Measurements from ENCODE around the gene BLOC1S1.

Gene BLOC1S1

GRCh38 chr12:55762646-55763045 lies 46.8 kb downstream of the BLOC1S1 start:
- H3K36me3 ChIP-seq (ENCODE audit: insufficient read depth, low read length), result peaks cover 83% of the 10 kb centered on the region
- no peak for ATAC-seq (ENCODE audit: insufficient read depth, low read depth)
- H3K79me2 ChIP-seq (ENCODE audit: insufficient read depth, low read length), result peaks cover 11% of the 10 kb centered on the region
- TF ChIP-seq EZH2 (IDR thresholded peaks at IDR 0.05; ENCODE audit: borderline replicate concordance, low read depth, low read length, severe bottlenecking) (no peak), CTCF (IDR thresholded peaks at IDR 0.05; ENCODE audit: borderline replicate concordance, extremely low read depth, low read length, poor library complexity, severe bottlenecking) (no peak)
- no peaks in the 10 kb centered on the region for H3K27me3 ChIP-seq (ENCODE audit: insufficient read depth, low read length, poor library complexity)
- no peaks in the 10 kb centered on the region for H3K9me3 ChIP-seq (ENCODE audit: insufficient read depth, low read length, severe bottlenecking)
- no peak for DNase-seq
- H4K20me1 ChIP-seq (ENCODE audit: insufficient read depth, low read length), result no peaks in the 10 kb centered on the region
- no peaks in the 10 kb centered on the region for H3K4me1 ChIP-seq (ENCODE audit: insufficient read depth, low read length)
- no peak overlapping the region for H2AFZ ChIP-seq (ENCODE audit: low read depth, low read length)
- no peak overlapping the region for H3K27ac ChIP-seq (ENCODE audit: low read length)
- H3K4me2 ChIP-seq (ENCODE audit: insufficient read depth, low read length), result no peak overlapping the region
- no peak overlapping the region for H3K9ac ChIP-seq (ENCODE audit: low read depth, low read length)
- no peak overlapping the region for H3K4me3 ChIP-seq (ENCODE audit: low read depth in 1 of 2, low read length in 2 of 2)

- H3K27ac ChIP-seq (ENCODE audit: low read length), result no peak overlapping the region
- H3K9me3 ChIP-seq (ENCODE audit: insufficient read depth, low read length, severe bottlenecking), result no peaks in the 10 kb centered on the region
- no peak overlapping the region for H3K9ac ChIP-seq (ENCODE audit: low read depth, low read length)
- H3K27me3 ChIP-seq (ENCODE audit: insufficient read depth, low read length, poor library complexity), result no peaks in the 10 kb centered on the region
- no peak for ATAC-seq (ENCODE audit: insufficient read depth, low read depth)
- H3K4me1 ChIP-seq (ENCODE audit: insufficient read depth, low read length), result no peaks in the 10 kb centered on the region
- peaks cover 67% of the 10 kb centered on the region for H3K36me3 ChIP-seq (ENCODE audit: insufficient read depth, low read length)
- no peak overlapping the region for H2AFZ ChIP-seq (ENCODE audit: low read depth, low read length)
- no peak for DNase-seq
- no peaks in the 10 kb centered on the region for H4K20me1 ChIP-seq (ENCODE audit: insufficient read depth, low read length)
- H3K4me2 ChIP-seq (ENCODE audit: insufficient read depth, low read length), result no peak overlapping the region
- peaks cover 13% of the 10 kb centered on the region for H3K79me2 ChIP-seq (ENCODE audit: insufficient read depth, low read length)
- TF ChIP-seq CTCF (IDR thresholded peaks at IDR 0.05; ENCODE audit: borderline replicate concordance, extremely low read depth, low read length, poor library complexity, severe bottlenecking), result no peak
- TF ChIP-seq EZH2 (IDR thresholded peaks at IDR 0.05; ENCODE audit: borderline replicate concordance, low read depth, low read length, severe bottlenecking), result no peak
- H3K4me3 ChIP-seq (ENCODE audit: low read depth in 1 of 2, low read length in 2 of 2), result no peak overlapping the region
Observed at GRCh38 chr12:55765736-55766290, 50.0 kb downstream of the BLOC1S1 start.

- no peak overlapping the region for H3K4me3 ChIP-seq (ENCODE audit: low read depth in 1 of 2, low read length in 2 of 2)
- no peaks in the 10 kb centered on the region for H3K27me3 ChIP-seq (ENCODE audit: insufficient read depth, low read length, poor library complexity)
- no peak overlapping the region for H2AFZ ChIP-seq (ENCODE audit: low read depth, low read length)
- ATAC-seq (ENCODE audit: insufficient read depth, low read depth), result no peak
- H3K4me1 ChIP-seq (ENCODE audit: insufficient read depth, low read length), result no peaks in the 10 kb centered on the region
- H3K36me3 ChIP-seq (ENCODE audit: insufficient read depth, low read length), result peaks cover 69% of the 10 kb centered on the region
- peaks cover 5% of the 10 kb centered on the region; the same call in 1 of the 2 replicates for H4K20me1 ChIP-seq (ENCODE audit: insufficient read depth, low read length)
- H3K9ac ChIP-seq (ENCODE audit: low read depth, low read length), result no peak overlapping the region
- no peak overlapping the region for H3K4me2 ChIP-seq (ENCODE audit: insufficient read depth, low read length)
- no peak for DNase-seq
- peaks cover 21% of the 10 kb centered on the region for H3K79me2 ChIP-seq (ENCODE audit: insufficient read depth, low read length)
- TF ChIP-seq EZH2 (IDR thresholded peaks at IDR 0.05; ENCODE audit: borderline replicate concordance, low read depth, low read length, severe bottlenecking), result no peak
- TF ChIP-seq CTCF (IDR thresholded peaks at IDR 0.05; ENCODE audit: borderline replicate concordance, extremely low read depth, low read length, poor library complexity, severe bottlenecking), result no peak
- no peaks in the 10 kb centered on the region for H3K9me3 ChIP-seq (ENCODE audit: insufficient read depth, low read length, severe bottlenecking)
- H3K27ac ChIP-seq (ENCODE audit: low read length), result no peak overlapping the region
Observed at GRCh38 chr12:55767156-55767555, 51.3 kb downstream of the BLOC1S1 start.

Measured in DND-41 (cell line).